Body of pancreas (tissue), 4 donors: ENCODE measurements around the gene ARHGAP26.

Experiments
- CTCF ChIP-seq, 7 experiments: fragments of 450-650 bp in 4 of 7; fragments of 200-600 bp in 3 of 7; sonication (generic) in 3 of 7; IDR thresholded peaks; one replicate each; pipeline ENCODE4 v1.5.1; 2016 to 2019; ENCODE audit warnings: antibody characterized with exemption in 7 of 7
- POLR2A ChIP-seq, 3 donors: fragments of 450-650 bp; IDR thresholded peaks; one replicate each; pipeline ENCODE4 v1.6.1; 2016; ENCODE audit warnings: antibody characterized with exemption in 3 of 3, mild to moderate bottlenecking in 2 of 3

GRCh38 chr5:142869886-142870285 lies 99.7 kb downstream of the ARHGAP26 start:
- no peak for TF ChIP-seq CTCF (IDR thresholded peaks at IDR 0.05)
- TF ChIP-seq POLR2A (IDR thresholded peaks at IDR 0.05): no peak
